ENCODE measurements around the gene TCEA2. TPM values are rescaled to one million over a fixed set of nuclear protein-coding genes. Genes with fewer than 3 reads are reported as not detected.

The TCEA2 gene
- total and polyA plus RNA-seq, 9 of the 15 experiments (the other 6 are each of a cell fraction or from before 2014, with no cell fraction given): 1.4 to 28.7 (median 5.4) TPM

- TF ChIP-seq MECOM (CRISPR knock-in tag; IDR thresholded peaks at IDR 0.05): no peak
- no peak for TF ChIP-seq GABPB1 (CRISPR knock-in tag; IDR thresholded peaks at IDR 0.05)
- no peak for TF ChIP-seq ZKSCAN1 (IDR thresholded peaks at IDR 0.05; ENCODE audit: low read depth, low read length)
- no peak for TF ChIP-seq GTF3C2 (IDR thresholded peaks at IDR 0.05; ENCODE audit: borderline replicate concordance, extremely low read depth, insufficient read length)
- no peak for TF ChIP-seq BHLHE40 (IDR thresholded peaks at IDR 0.05; ENCODE audit: low read length)
- peak; percentile 34 to 53 (median 45); a peak in 4 of 6 replicates for TF ChIP-seq CTCF (IDR thresholded peaks at IDR 0.05 in 2 of 3, conservative IDR thresholded peaks at IDR 0.05 in 1 of 3; ENCODE audit: insufficient read depth in 2 of 3, low read depth in 1 of 3, low read length in 3 of 3)
- TF ChIP-seq ZSCAN29 (IDR thresholded peaks at IDR 0.05): no peak
- TF ChIP-seq MXD1 (CRISPR knock-in tag; IDR thresholded peaks at IDR 0.05; ENCODE audit: borderline replicate concordance, poor library complexity, severe bottlenecking): no peak
- no peak for TF ChIP-seq MBD1 (CRISPR knock-in tag; IDR thresholded peaks at IDR 0.05)
- TF ChIP-seq HDAC1 (IDR thresholded peaks at IDR 0.05): no peak
- peak in 1 of 3 experiments; percentile 11 for TF ChIP-seq YY1 (IDR thresholded peaks at IDR 0.05; ENCODE audit: borderline replicate concordance in 1 of 3, control insufficient read depth in 1 of 3, extremely low read depth in 1 of 3, insufficient read depth in 3 of 3, insufficient read length in 1 of 3, insufficient replicate concordance in 2 of 3, low read depth in 1 of 3, low read length in 2 of 3)
- TF ChIP-seq CEBPZ (IDR thresholded peaks at IDR 0.05; ENCODE audit: borderline replicate concordance, low read depth, low read length): no peak
- TF ChIP-seq ZNF764 (CRISPR knock-in tag; IDR thresholded peaks at IDR 0.05; ENCODE audit: low read depth): no peak
- no peak for TF ChIP-seq HMG20B (CRISPR knock-in tag; IDR thresholded peaks at IDR 0.05)
- no peak for TF ChIP-seq FOSL1 (tag; conservative IDR thresholded peaks at IDR 0.05)
These were observed 8.9 kb upstream of the TCEA2 start (continued) for GRCh38 chr20:64053841-64054661.
